HCT116 (cell line): ENCODE measurements around the gene TP53. TPM values are rescaled to one million over a fixed set of nuclear protein-coding genes. Genes with fewer than 3 reads are reported as not detected.

Experiments used
- ATAC-seq: fragments of 200-7000 bp; cut with Tn5 transposase; 2 replicates; pipeline ENCODE4 v1.9.1; 2020; ENCODE audit warnings: mild to moderate bottlenecking, moderate library complexity
- BruUV-seq: library from RNA; stranded (reverse); fragments of 400-500 nt; replicated peaks from 2 replicates; lab custom pipeline; 2021; lab: Mats Ljungman, UMichigan
- CTCF ChIA-PET: fragments of 300-600 bp; sonication (Branson Sonifier 250); formaldehyde crosslinking; loops from one replicate; lab custom pipeline; 2021; ENCODE audit warnings: antibody characterized with exemption; lab: Charles Lee
- POLR2A ChIA-PET: fragments of 300-600, 350-600 bp; sonication (Branson Sonifier 250); formaldehyde crosslinking; loops from one replicate; lab custom pipeline; 2021; ENCODE audit warnings: antibody characterized with exemption; lab: Charles Lee
- RAD21 ChIA-PET, 2 experiments: fragments of 300-600 bp; sonication (Branson Sonifier 250); formaldehyde crosslinking; loops; one replicate each; lab custom pipeline; 2023; ENCODE audit warnings: low total read pairs in 2 of 2; ENCODE audit not compliant: uncharacterized antibody in 2 of 2, unreplicated experiment in 2 of 2, low non-redundant PET in 1 of 2; lab: Charles Lee
- DNase-seq: peaks from one replicate; pipeline ENCODE4 v3.0.0-alpha.2; 2010; ENCODE audit warnings: low read depth, low spot score
- H2AFZ ChIP-seq: fragments of 200-600 bp; shearing (Covaris generic), sonication (generic); 2 replicates; pipeline ENCODE4 v1.6.1; 2017; ENCODE audit warnings: low read depth, mixed run types, mixed read lengths, antibody characterized with exemption, low read length; ENCODE audit not compliant: poor library complexity, severe bottlenecking
- H3K27ac ChIP-seq: 2 replicates; pipeline ENCODE4 v1.5.1; 2012; ENCODE audit warnings: low read depth, low read length
- H3K27me3 ChIP-seq: fragments of 200-600 bp; sonication (generic); 2 replicates; pipeline ENCODE4 v1.6.1; 2016; ENCODE audit warnings: mixed run types, low read length, mixed read lengths; ENCODE audit not compliant: insufficient read depth
- H3K36me3 ChIP-seq, 2 experiments: fragments of 200-500 bp in 1 of 2; fragments of 200-600 bp in 1 of 2; sonication (Bioruptor generic) in 1 of 2; sonication (generic) in 1 of 2; 2 replicates each; pipeline versions ENCODE4 v1.5.1 to v1.6.1; 2014 to 2016; ENCODE audit warnings: low read length in 2 of 2, inconsistent platforms in 1 of 2, mixed read lengths in 1 of 2, mixed run types in 1 of 2; ENCODE audit not compliant: insufficient read depth in 2 of 2, control insufficient read depth in 1 of 2
- H3K4me1 ChIP-seq, 2 experiments: fragments of 200-600 bp in 1 of 2; sonication (generic) in 1 of 2; 2 replicates each; pipeline versions ENCODE4 v1.5.1 to v1.6.1; 2012 to 2017; ENCODE audit warnings: low read length in 2 of 2, inconsistent platforms in 1 of 2, mild to moderate bottlenecking in 1 of 2, mixed read lengths in 1 of 2, mixed run types in 1 of 2, moderate library complexity in 1 of 2; ENCODE audit not compliant: insufficient read depth in 2 of 2, control insufficient read depth in 1 of 2
- H3K4me2 ChIP-seq: fragments of 200-600 bp; sonication (generic); 2 replicates; pipeline ENCODE4 v1.6.1; 2017; ENCODE audit warnings: mixed run types, low read length, mixed read lengths
- H3K4me3 ChIP-seq, 2 experiments: fragments of 200-600 bp in 1 of 2; sonication (generic) in 1 of 2; replicated peaks in 1 of 2; 2 replicates each; pipeline ENCODE4 v1.5.1; 2011 to 2016; ENCODE audit warnings: low read length in 2 of 2, control low read depth in 1 of 2, low read depth in 1 of 2, mild to moderate bottlenecking in 1 of 2, mixed read lengths in 1 of 2, mixed run types in 1 of 2
- H3K79me2 ChIP-seq: fragments of 200-600 bp; sonication (generic); 2 replicates; pipeline ENCODE4 v1.6.1; 2017; ENCODE audit warnings: mild to moderate bottlenecking, mixed run types, low read length, moderate library complexity, mixed read lengths; ENCODE audit not compliant: insufficient read depth
- H3K9ac ChIP-seq: fragments of 200-600 bp; sonication (generic); 2 replicates; pipeline ENCODE4 v1.6.1; 2016; ENCODE audit warnings: low read length, mixed read lengths
- H3K9me2 ChIP-seq: fragments of 200-600 bp; sonication (generic), shearing (Covaris generic); 2 replicates; pipeline ENCODE4 v1.6.1; 2017; ENCODE audit warnings: mixed run types, mild to moderate bottlenecking, moderate library complexity; ENCODE audit not compliant: insufficient read depth
- H3K9me3 ChIP-seq, 2 experiments: fragments of 200-500 bp in 1 of 2; fragments of 200-600 bp in 1 of 2; sonication (Bioruptor generic) in 1 of 2; sonication (generic) in 1 of 2; 2 replicates each; pipeline ENCODE4 v1.6.1; 2014 to 2017; ENCODE audit warnings: low read length in 2 of 2, mixed read lengths in 2 of 2, inconsistent platforms in 1 of 2, low read depth in 1 of 2, mild to moderate bottlenecking in 1 of 2, mixed run types in 1 of 2, moderate library complexity in 1 of 2; ENCODE audit not compliant: control insufficient read depth in 1 of 2, insufficient read depth in 1 of 2
- H4K20me1 ChIP-seq: fragments of 200-600 bp; sonication (generic), shearing (Covaris generic); 2 replicates; pipeline ENCODE4 v1.6.1; 2017; ENCODE audit warnings: mixed run types, mild to moderate bottlenecking, moderate library complexity; ENCODE audit not compliant: insufficient read depth
- CBX3 ChIP-seq: IDR thresholded peaks from 2 replicates; pipeline ENCODE4 v1.6.1; 2012; ENCODE audit warnings: low read depth
- CEBPB ChIP-seq: IDR thresholded peaks from 2 replicates; pipeline ENCODE4 v1.6.1; 2012; ENCODE audit warnings: low read depth
- ELF1 ChIP-seq: IDR thresholded peaks from 2 replicates; pipeline ENCODE4 v1.6.1; 2012; ENCODE audit warnings: low read depth, borderline replicate concordance
- EZH2 ChIP-seq: fragments of 200-600 bp; sonication (generic); IDR thresholded peaks from 2 replicates; pipeline ENCODE4 v1.6.1; 2017; ENCODE audit warnings: antibody characterized with exemption, mixed run types
- EZH2phosphoT487 ChIP-seq: fragments of 200-600 bp; IDR thresholded peaks from 2 replicates; pipeline ENCODE4 v1.6.1; 2018; ENCODE audit warnings: antibody characterized with exemption, borderline replicate concordance
- FOSL1 ChIP-seq: IDR thresholded peaks from 2 replicates; pipeline ENCODE4 v1.6.1; 2012; ENCODE audit warnings: low read depth
- POLR2A ChIP-seq: IDR thresholded peaks from 2 replicates; pipeline ENCODE4 v1.7.0; 2011; ENCODE audit warnings: borderline replicate concordance; ENCODE audit not compliant: insufficient read depth, insufficient read length; ENCODE audit errors: extremely low read depth
- RAD21 ChIP-seq: IDR thresholded peaks from 2 replicates; pipeline ENCODE4 v1.6.1; 2012; ENCODE audit warnings: low read depth, mild to moderate bottlenecking
- SIN3A ChIP-seq: IDR thresholded peaks from 2 replicates; pipeline ENCODE4 v1.6.1; 2012; ENCODE audit warnings: low read depth
- intact Hi-C: fragments of 100-400 bp; cut with micrococcal nuclease; formaldehyde crosslinking; loops from 2 replicates; pipeline ENCODE4 v1.10.0; 2022
- total RNA-seq: library from RNA; stranded (reverse); gene quantifications from one replicate; pipeline ENCODE4 v1.2.1, GENCODE V29; 2021; ENCODE audit not compliant: unreplicated experiment
- TF ChIP-seq, protein P1 (sequence below), 3 experiments: fragments of 200-600 bp in 1 of 3; sonication (generic) in 1 of 3; IDR thresholded peaks in 2 of 3; conservative IDR thresholded peaks in 1 of 3; 2 replicates each; pipeline ENCODE4 v1.5.1; 2012 to 2017; ENCODE audit warnings: low read depth in 2 of 3, low read length in 2 of 3, antibody characterized with exemption in 1 of 3, borderline replicate concordance in 1 of 3, control low read depth in 1 of 3, mild to moderate bottlenecking in 1 of 3, mixed read lengths in 1 of 3, mixed run types in 1 of 3, moderate library complexity in 1 of 3; ENCODE audit not compliant: insufficient read depth in 1 of 3
- TF ChIP-seq, protein P2 (sequence below): IDR thresholded peaks from 2 replicates; pipeline ENCODE4 v1.6.1; 2011; ENCODE audit warnings: mild to moderate bottlenecking, low read length, moderate library complexity; ENCODE audit not compliant: insufficient replicate concordance; ENCODE audit errors: extremely low read depth
- TF ChIP-seq, protein P3 (sequence below): IDR thresholded peaks from 2 replicates; pipeline ENCODE4 v1.6.1; 2012; ENCODE audit warnings: low read depth
- TF ChIP-seq, protein P4 (sequence below): IDR thresholded peaks from 2 replicates; pipeline ENCODE4 v1.6.1; 2012

TP53 gene
- total RNA-seq, 1 experiment from 2014 or later: 110 TPM

DNA sequence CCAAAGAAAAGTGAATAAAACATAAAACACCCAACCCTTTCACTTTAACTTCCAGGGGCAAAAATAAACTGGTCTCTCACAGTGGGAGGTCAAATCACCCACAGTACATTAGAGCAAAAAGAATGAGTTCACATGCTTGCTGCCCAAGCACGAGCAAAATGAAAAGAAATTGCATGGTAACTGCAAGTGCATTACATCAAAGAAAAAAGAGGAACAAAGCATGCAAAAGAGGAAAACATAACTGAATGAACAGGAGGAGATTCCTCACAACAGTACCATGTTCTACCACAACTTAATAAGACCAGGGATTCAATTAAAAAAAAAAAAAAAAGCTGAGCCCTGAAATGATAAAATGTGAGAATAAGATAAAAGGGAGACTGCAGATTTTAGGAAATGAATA is 42.5 kb upstream of the TP53 start:
- no TSS peak for BruUV-seq
- Histone ChIP-seq H3K79me2 (no peaks in the 10 kb centered on the region), H3K27me3 (no peaks in the 10 kb centered on the region), H3K36me3 (no peaks in the 10 kb centered on the region), H3K4me1 (peaks cover 0 to 5% of the 10 kb centered on the region in 2 experiments; a peak in 1 of 4 replicates), H4K20me1 (no peaks in the 10 kb centered on the region), H3K4me2 (no peak overlapping the region), H3K9ac (no peak overlapping the region), H3K4me3 (no peak overlapping the region)
- ATAC-seq: no peak
- no peak for DNase-seq
- ChIA-PET RAD21 (no interaction called here), CTCF (interaction anchor here (0.6 to 1.8 kb wide), 2 partner anchors 14 to 183 kb away, joined by 4 to 7 read pairs; no protein-coding TSS in a partner anchor), POLR2A (no interaction called here)
- intact Hi-C loops: no loop called here
- TF ChIP-seq, protein P1, sequence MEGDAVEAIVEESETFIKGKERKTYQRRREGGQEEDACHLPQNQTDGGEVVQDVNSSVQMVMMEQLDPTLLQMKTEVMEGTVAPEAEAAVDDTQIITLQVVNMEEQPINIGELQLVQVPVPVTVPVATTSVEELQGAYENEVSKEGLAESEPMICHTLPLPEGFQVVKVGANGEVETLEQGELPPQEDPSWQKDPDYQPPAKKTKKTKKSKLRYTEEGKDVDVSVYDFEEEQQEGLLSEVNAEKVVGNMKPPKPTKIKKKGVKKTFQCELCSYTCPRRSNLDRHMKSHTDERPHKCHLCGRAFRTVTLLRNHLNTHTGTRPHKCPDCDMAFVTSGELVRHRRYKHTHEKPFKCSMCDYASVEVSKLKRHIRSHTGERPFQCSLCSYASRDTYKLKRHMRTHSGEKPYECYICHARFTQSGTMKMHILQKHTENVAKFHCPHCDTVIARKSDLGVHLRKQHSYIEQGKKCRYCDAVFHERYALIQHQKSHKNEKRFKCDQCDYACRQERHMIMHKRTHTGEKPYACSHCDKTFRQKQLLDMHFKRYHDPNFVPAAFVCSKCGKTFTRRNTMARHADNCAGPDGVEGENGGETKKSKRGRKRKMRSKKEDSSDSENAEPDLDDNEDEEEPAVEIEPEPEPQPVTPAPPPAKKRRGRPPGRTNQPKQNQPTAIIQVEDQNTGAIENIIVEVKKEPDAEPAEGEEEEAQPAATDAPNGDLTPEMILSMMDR (IDR thresholded peaks at IDR 0.05 in 2 of 3, conservative IDR thresholded peaks at IDR 0.05 in 1 of 3; ENCODE audit: borderline replicate concordance in 1 of 3, insufficient read depth in 1 of 3, low read depth in 2 of 3, low read length in 2 of 3): no peak
- TF ChIP-seq, protein P2, sequence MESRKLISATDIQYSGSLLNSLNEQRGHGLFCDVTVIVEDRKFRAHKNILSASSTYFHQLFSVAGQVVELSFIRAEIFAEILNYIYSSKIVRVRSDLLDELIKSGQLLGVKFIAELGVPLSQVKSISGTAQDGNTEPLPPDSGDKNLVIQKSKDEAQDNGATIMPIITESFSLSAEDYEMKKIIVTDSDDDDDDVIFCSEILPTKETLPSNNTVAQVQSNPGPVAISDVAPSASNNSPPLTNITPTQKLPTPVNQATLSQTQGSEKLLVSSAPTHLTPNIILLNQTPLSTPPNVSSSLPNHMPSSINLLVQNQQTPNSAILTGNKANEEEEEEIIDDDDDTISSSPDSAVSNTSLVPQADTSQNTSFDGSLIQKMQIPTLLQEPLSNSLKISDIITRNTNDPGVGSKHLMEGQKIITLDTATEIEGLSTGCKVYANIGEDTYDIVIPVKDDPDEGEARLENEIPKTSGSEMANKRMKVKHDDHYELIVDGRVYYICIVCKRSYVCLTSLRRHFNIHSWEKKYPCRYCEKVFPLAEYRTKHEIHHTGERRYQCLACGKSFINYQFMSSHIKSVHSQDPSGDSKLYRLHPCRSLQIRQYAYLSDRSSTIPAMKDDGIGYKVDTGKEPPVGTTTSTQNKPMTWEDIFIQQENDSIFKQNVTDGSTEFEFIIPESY: no peak
- TF ChIP-seq RAD21: no peak
- TF ChIP-seq FOSL1: no peak
- no peak for TF ChIP-seq EZH2phosphoT487
- no peak for TF ChIP-seq CBX3
- no peak for TF ChIP-seq SIN3A
- TF ChIP-seq, protein P3, sequence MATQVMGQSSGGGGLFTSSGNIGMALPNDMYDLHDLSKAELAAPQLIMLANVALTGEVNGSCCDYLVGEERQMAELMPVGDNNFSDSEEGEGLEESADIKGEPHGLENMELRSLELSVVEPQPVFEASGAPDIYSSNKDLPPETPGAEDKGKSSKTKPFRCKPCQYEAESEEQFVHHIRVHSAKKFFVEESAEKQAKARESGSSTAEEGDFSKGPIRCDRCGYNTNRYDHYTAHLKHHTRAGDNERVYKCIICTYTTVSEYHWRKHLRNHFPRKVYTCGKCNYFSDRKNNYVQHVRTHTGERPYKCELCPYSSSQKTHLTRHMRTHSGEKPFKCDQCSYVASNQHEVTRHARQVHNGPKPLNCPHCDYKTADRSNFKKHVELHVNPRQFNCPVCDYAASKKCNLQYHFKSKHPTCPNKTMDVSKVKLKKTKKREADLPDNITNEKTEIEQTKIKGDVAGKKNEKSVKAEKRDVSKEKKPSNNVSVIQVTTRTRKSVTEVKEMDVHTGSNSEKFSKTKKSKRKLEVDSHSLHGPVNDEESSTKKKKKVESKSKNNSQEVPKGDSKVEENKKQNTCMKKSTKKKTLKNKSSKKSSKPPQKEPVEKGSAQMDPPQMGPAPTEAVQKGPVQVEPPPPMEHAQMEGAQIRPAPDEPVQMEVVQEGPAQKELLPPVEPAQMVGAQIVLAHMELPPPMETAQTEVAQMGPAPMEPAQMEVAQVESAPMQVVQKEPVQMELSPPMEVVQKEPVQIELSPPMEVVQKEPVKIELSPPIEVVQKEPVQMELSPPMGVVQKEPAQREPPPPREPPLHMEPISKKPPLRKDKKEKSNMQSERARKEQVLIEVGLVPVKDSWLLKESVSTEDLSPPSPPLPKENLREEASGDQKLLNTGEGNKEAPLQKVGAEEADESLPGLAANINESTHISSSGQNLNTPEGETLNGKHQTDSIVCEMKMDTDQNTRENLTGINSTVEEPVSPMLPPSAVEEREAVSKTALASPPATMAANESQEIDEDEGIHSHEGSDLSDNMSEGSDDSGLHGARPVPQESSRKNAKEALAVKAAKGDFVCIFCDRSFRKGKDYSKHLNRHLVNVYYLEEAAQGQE: no peak
- TF ChIP-seq ELF1: no peak
- no peak for TF ChIP-seq EZH2
- TF ChIP-seq CEBPB: no peak
- TF ChIP-seq, protein P4, sequence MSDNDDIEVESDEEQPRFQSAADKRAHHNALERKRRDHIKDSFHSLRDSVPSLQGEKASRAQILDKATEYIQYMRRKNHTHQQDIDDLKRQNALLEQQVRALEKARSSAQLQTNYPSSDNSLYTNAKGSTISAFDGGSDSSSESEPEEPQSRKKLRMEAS: no peak
- TF ChIP-seq POLR2A: no peak
- TF ChIP-seq, all 23 proteins: peak for 0
- Histone ChIP-seq H3K27ac (no peak overlapping the region), H3K9me2 (no peaks in the 10 kb centered on the region), H2AFZ (no peak overlapping the region), H3K9me3 (no peaks in the 10 kb centered on the region)
